Activated naive CD8-positive, alpha-beta T cell (primary cell): ENCODE measurements around the gene TBL1X.

ENCODE experiments used
- H3K27ac Mint-ChIP-seq: one replicate; pipeline ENCODE4 v1.8.0; 2021; ENCODE audit warnings: mixed read lengths
- H3K27me3 Mint-ChIP-seq: one replicate; pipeline ENCODE4 v1.8.0; 2021; ENCODE audit warnings: mixed read lengths
- H3K36me3 Mint-ChIP-seq: one replicate; pipeline ENCODE4 v1.8.0; 2021; ENCODE audit warnings: mixed read lengths
- H3K4me1 Mint-ChIP-seq: one replicate; pipeline ENCODE4 v1.8.0; 2021; ENCODE audit warnings: low read depth, mixed read lengths
- H3K4me3 Mint-ChIP-seq: one replicate; pipeline ENCODE4 v1.8.0; 2021; ENCODE audit warnings: mild to moderate bottlenecking, mixed read lengths
- H3K9me3 Mint-ChIP-seq: one replicate; pipeline ENCODE4 v1.8.0; 2021; ENCODE audit warnings: low read depth, mixed read lengths

Gene TBL1X

DNA sequence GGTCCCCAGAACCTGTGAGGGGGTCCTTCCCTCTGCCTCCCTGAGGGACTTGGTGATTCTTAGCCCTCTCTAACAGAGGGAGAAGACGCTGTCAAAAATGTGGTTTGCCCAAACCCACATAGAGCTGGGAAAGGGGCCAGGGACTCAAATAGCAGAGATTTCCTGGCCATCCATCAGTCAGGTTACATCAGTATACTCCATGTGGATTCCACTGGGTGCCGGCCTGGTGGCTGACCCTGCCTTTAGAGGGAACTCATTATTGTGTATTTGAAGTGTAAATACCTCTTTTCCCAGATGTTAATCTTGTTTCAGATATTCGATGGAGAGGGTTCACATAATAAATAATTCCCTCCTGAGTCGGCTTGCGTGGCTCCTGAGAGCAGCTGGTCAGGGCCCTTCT lies 130.3 kb downstream of the TBL1X start:
- Mint-ChIP-seq H3K27me3 (no peaks in the 10 kb centered on the region), H3K9me3 (no peaks in the 10 kb centered on the region), H3K27ac (no peak overlapping the region), H3K4me1 (peaks cover 6% of the 10 kb centered on the region), H3K4me3 (no peak overlapping the region), H3K36me3 (peaks cover 3% of the 10 kb centered on the region)

DNA sequence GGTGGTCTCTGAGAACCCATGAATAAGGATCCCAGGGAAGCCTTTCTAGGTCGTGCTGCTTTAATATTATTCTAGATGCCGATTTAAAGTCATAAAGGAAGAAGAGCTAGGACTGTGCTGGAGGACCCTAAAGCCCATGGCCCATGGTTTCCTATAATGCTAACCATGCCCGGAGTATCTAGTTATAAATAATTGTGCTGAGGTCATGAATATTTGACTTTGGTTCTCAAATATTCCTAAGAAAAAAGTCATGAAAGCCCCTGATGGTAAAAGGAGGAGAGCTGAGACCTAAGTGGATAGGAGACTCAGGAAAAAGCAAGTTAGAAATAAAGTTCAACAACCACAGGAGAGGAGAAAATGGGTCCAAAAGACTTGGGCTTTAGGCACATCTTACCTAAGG lies 132.0 kb downstream of the TBL1X start:
- Mint-ChIP-seq H3K4me1 (peaks cover 6% of the 10 kb centered on the region), H3K4me3 (no peak overlapping the region), H3K27me3 (no peaks in the 10 kb centered on the region), H3K27ac (no peak overlapping the region), H3K36me3 (peaks cover 3% of the 10 kb centered on the region), H3K9me3 (no peaks in the 10 kb centered on the region)

DNA sequence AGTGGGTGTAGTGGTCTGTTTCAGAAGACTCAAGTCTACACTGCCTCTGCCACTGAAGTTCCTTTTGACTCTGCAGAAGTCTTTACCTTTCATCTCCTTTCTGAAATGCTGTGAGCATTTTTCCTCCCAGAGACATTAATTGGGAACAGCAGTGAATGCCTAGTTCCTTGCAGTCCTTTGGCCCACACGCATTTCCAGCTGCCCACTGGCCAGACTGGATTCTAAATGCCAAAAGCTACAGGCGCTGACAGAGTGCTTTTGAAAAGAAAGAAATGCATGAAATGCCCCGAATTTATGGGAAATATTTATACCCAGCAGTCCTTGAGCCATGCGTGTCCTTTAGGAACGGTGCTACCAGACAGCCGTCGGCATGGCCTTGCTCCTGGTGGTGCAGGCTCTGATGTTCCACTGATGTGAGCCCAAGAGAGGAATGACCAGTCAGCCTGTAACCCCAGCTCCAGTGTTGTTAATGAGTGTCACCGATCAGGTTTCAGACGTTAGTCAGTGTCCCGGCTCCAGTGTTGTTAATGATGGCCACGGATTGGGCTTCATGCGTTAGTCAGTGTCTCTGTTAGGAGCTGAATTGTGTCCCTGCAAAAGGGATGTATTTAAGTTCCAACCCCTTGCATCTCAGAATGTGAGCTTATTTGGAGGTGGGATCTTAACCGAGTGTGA lies 132.6 kb downstream of the TBL1X start:
- no peaks in the 10 kb centered on the region for H3K9me3 Mint-ChIP-seq
- peaks cover 5% of the 10 kb centered on the region for H3K4me1 Mint-ChIP-seq
- H3K36me3 Mint-ChIP-seq = no peaks in the 10 kb centered on the region
- no peak overlapping the region for H3K4me3 Mint-ChIP-seq
- H3K27me3 Mint-ChIP-seq = no peaks in the 10 kb centered on the region
- no peak overlapping the region for H3K27ac Mint-ChIP-seq

DNA sequence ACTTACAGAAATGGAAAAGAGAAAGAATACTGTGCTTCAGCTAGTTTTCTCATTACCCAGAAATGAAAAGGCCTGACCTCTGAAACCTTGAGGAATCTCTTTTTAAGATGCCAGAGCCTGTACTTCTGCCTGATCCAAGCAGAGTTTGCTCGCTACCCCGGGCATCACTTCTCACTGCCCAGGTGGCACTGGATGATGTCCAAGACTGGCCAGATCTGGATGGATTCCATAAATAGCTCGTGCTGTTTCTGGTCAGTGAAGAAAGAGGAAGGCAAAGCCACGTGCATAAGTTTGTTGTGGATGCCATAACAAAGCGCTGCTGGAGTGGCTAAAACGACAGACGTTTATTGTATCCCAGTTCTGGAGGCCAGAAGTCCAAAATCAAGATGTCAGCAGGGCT lies 133.5 kb downstream of the TBL1X start:
- Mint-ChIP-seq H3K27me3 (no peaks in the 10 kb centered on the region), H3K27ac (no peak overlapping the region), H3K4me1 (peaks cover 5% of the 10 kb centered on the region), H3K9me3 (no peaks in the 10 kb centered on the region), H3K4me3 (no peak overlapping the region), H3K36me3 (no peaks in the 10 kb centered on the region)

DNA sequence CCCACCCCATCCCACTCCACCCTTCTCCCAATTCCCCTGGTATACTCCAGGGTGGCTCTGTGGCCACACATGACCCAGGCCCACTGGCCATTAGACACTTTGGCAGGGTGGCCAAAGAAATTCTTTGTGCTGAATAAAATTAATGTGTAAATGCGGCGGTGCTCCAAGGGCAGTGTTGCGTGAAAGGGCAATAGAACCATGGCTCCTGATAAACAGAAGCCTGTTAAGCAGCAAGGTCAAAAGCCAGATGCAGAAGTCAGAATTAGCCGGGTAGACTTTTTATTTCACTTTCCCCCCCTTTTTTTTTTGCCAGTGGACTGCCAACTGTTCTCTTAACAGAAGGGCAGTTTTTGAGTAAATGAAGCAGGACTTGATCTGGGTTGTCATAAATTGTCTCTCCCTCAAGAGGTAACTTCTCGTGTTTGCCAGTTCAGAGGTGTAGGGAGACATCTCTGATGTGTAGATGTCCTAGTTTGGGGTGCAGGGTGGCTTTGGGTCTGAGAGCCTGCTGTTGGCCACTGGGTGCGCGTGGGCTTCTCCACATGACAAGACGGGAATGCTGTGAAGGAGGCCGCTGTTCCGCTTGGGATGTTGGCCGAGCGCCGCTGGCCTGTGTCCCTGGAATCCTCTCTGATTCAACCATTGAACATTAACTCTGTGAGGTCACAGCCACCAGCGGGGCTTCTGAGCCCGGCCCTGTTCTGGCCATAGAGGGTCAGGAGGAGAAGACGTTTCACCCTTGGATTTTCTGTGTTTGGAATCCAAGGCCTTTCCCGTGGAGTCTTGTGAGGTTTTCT lies 139.5 kb downstream of the TBL1X start:
- H3K4me1 Mint-ChIP-seq = peaks cover 9% of the 10 kb centered on the region
- H3K27me3 Mint-ChIP-seq = no peaks in the 10 kb centered on the region
- H3K27ac Mint-ChIP-seq = no peak overlapping the region
- H3K36me3 Mint-ChIP-seq = no peaks in the 10 kb centered on the region
- H3K4me3 Mint-ChIP-seq = no peak overlapping the region
- H3K9me3 Mint-ChIP-seq = no peaks in the 10 kb centered on the region

DNA sequence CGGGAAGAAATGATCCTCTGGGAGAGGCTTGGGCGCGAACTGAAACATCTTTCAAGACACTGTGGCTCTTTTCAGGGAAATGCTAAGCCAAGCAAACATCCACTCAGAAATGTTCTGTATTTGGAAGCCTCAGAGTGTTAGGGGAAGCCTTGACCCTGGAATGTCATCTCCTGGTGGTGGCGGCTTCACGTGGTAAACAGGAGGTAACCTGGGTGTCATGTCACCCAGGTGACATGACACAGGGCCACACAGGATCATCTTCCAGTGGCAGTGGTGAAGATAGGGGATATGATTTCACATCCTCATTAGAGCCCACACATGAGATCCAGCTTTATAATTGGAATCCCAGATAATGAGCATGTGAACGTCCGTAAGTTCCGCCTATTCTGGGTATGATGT lies 140.0 kb downstream of the TBL1X start:
- H3K27me3 Mint-ChIP-seq = no peaks in the 10 kb centered on the region
- no peak overlapping the region for H3K4me3 Mint-ChIP-seq
- no peak overlapping the region for H3K27ac Mint-ChIP-seq
- no peaks in the 10 kb centered on the region for H3K9me3 Mint-ChIP-seq
- no peaks in the 10 kb centered on the region for H3K36me3 Mint-ChIP-seq
- H3K4me1 Mint-ChIP-seq = peaks cover 13% of the 10 kb centered on the region

DNA sequence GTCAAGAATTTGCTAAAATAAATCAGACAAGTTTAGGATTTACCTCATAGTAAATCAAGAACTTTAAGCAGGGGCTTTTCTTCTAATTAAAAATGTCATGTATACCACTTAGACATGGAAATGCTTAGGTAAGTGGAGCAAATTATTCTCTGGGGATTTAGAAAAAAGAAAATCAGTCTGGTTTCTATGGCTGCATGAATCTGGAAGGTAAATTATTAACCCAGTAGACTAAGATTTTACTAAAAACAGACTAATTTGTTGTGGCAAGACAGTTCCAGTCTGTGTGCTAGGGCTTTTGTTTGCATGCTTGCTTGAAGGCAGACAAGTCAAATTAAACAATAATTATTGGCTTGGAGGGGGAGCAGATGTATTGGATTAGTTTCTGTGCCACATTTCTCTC lies 140.6 kb downstream of the TBL1X start:
- Mint-ChIP-seq H3K36me3 (no peaks in the 10 kb centered on the region), H3K27ac (no peak overlapping the region), H3K4me1 (peaks cover 13% of the 10 kb centered on the region), H3K27me3 (no peaks in the 10 kb centered on the region), H3K4me3 (no peak overlapping the region), H3K9me3 (no peaks in the 10 kb centered on the region)

DNA sequence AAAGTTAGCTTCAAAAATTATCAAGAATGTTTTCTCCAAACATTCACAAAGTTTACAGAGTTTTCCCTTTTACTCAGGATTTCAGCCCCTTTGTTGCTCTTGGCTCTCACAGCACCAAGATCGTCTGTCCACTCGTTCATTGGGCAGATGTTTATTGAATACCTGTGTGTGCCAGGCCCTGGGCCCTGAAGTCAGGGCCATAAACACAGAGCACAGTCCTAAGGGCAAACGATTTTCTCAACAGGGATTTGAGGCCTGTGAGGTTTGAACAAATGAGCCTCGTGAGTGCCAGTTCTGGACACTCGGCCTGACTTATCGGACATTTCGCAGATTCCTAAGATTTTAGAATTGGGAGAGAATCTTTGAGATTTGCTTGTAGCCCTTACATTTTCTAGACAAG lies 142.1 kb downstream of the TBL1X start:
- H3K4me3 Mint-ChIP-seq = no peak overlapping the region
- no peaks in the 10 kb centered on the region for H3K27me3 Mint-ChIP-seq
- no peaks in the 10 kb centered on the region for H3K9me3 Mint-ChIP-seq
- no peak overlapping the region for H3K27ac Mint-ChIP-seq
- H3K4me1 Mint-ChIP-seq = peaks cover 13% of the 10 kb centered on the region
- H3K36me3 Mint-ChIP-seq = no peaks in the 10 kb centered on the region

DNA sequence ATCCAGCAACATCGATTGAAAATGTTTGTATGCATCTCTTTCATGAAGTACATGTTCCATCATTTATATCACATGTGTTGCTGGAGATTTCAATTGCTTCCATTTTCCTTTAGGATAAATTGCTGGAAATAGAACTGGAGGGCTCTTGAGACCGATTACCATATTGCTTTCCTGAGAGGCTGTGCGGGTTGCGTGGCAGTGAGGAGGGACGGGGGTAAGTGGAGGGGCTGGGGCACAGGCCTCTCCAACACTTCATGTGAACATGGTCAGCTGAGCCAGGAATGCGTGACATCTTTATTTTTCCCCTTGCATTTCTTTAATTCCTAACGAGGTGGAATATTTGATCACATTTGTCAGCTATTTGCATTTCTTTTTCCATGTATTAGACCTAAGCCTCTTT lies 144.6 kb downstream of the TBL1X start:
- no peaks in the 10 kb centered on the region for H3K36me3 Mint-ChIP-seq
- H3K9me3 Mint-ChIP-seq = no peaks in the 10 kb centered on the region
- no peaks in the 10 kb centered on the region for H3K27me3 Mint-ChIP-seq
- no peak overlapping the region for H3K4me3 Mint-ChIP-seq
- H3K27ac Mint-ChIP-seq = no peak overlapping the region
- peaks cover 12% of the 10 kb centered on the region for H3K4me1 Mint-ChIP-seq

DNA sequence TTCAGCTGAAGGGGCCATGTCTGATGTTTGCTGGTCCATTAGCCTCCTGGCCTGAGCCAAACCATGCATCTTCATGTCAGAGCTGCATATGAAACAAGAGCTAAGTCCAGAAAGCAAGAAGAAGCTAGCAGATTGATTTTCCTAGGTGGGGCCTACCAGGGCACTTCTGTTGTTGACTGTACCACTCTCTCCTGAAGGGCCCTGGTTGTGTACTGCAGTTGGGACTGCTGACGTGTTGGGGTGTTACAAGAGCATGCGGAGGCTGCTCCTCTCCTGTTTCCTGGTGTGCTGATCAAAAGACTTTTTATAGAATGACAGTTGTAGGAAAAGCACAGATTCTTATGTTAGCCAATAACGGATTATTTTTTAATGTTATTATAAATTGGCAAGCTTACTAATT lies 145.1 kb downstream of the TBL1X start:
- Mint-ChIP-seq H3K4me3 (no peak overlapping the region), H3K9me3 (no peaks in the 10 kb centered on the region), H3K36me3 (no peaks in the 10 kb centered on the region), H3K4me1 (peaks cover 12% of the 10 kb centered on the region), H3K27me3 (no peaks in the 10 kb centered on the region), H3K27ac (no peak overlapping the region)

DNA sequence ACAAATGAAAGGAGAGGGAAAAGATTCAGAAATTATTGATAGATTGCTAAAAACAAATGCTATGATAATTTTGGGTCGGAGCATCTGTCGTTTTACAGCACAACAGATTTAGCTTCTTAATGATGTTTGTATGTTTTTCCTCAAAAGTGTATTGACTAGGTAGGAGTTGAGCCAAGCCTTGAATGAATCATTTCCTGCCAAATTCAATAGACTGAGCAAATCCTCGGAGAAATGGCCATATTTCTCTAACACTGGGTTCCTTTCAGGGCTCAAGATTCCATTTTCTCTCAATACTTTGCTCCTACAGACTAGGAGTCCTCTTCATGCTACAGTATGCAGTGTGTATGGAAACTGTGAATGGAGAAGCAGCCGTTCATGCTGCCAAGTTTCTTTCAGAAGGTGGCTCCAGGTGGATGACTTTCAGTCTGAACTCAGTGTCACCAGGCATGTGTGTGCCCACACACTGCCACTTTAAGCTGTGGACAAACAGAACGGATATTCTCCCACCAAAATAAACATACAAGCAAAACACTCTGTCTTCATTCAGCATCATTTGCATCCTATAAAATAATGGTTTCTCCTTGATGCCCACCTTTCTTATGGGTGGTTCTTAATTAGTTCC lies 146.0 kb downstream of the TBL1X start:
- no peaks in the 10 kb centered on the region for H3K9me3 Mint-ChIP-seq
- H3K4me3 Mint-ChIP-seq = no peak overlapping the region
- no peaks in the 10 kb centered on the region for H3K36me3 Mint-ChIP-seq
- peaks cover 12% of the 10 kb centered on the region for H3K4me1 Mint-ChIP-seq
- H3K27me3 Mint-ChIP-seq = no peaks in the 10 kb centered on the region
- H3K27ac Mint-ChIP-seq = no peak overlapping the region

DNA sequence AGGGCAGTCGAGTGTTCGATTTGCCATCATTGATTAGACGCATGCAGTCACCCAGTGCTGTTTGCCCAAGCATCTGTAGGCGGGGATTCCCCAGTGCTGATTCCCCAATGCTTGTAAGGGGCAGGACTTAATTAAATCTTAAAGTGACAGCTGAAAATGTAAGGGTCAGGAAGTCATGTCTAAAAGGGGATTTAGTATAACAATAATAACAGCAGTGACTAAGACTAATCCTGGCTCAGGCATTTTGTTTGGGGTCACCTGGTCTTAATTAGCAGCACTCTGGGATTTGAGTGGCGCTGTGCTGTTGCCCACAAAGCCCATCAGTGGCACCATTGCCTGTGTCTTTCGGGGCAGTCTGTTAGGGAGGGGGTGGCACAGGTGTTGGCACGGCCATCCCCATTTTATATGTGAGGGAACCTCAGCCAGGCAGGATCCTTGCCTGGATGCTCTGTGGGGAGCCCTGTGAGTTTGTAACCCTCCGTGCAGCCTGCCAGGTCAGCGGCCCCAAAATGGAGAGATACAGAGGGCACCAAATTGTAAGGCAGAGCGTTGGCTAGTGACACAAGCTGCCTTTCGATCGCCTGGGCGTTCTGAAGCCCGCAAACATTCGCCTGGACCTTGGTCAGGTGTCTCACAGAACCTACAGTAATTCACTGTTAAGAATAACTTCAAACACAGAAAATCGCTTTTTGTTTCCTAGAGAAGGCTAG lies 146.7 kb downstream of the TBL1X start:
- H3K27me3 Mint-ChIP-seq = no peaks in the 10 kb centered on the region
- no peak overlapping the region for H3K4me3 Mint-ChIP-seq
- peaks cover 12% of the 10 kb centered on the region for H3K4me1 Mint-ChIP-seq
- no peak overlapping the region for H3K27ac Mint-ChIP-seq
- no peaks in the 10 kb centered on the region for H3K9me3 Mint-ChIP-seq
- H3K36me3 Mint-ChIP-seq = no peaks in the 10 kb centered on the region

DNA sequence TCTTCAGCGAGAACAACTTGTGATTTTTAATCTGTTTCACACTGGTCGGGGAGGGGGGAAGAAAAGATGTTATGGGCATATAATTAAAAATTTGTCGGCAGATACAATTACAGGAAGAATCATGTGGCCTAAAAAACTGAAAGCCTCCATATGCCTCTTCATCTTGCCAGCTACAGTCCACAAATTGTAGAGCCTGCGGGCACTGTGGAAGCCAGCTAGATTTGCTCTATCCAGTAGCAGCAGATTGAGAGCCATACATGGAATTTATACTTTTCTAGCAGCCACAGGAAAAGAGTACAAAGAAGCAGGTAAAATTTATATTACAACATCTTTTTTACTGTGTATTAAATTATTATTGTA lies 147.3 kb downstream of the TBL1X start:
- no peak overlapping the region for H3K27ac Mint-ChIP-seq
- H3K36me3 Mint-ChIP-seq = no peaks in the 10 kb centered on the region
- no peaks in the 10 kb centered on the region for H3K9me3 Mint-ChIP-seq
- no peak overlapping the region for H3K4me3 Mint-ChIP-seq
- H3K4me1 Mint-ChIP-seq = peaks cover 12% of the 10 kb centered on the region
- no peaks in the 10 kb centered on the region for H3K27me3 Mint-ChIP-seq

DNA sequence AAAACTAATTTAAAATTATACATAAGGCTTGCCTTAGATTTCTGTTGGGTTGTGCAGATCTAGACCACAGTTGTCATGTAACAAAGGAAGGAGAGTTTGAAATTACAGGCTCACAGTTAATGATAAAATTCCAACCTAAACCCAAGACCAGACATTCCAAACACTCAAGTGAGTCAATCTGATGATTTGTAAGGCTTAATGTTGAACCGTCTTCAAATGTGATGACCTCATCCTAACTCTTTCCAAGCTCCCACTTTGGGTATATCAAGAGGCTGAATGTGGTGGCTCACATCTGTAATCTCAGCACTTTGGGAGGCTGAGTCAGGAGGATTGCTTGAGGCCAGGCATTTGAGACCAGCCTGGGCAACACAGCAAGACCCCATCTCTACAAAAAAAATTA lies 149.2 kb downstream of the TBL1X start:
- no peaks in the 10 kb centered on the region for H3K27me3 Mint-ChIP-seq
- H3K4me1 Mint-ChIP-seq = peaks cover 11% of the 10 kb centered on the region
- no peaks in the 10 kb centered on the region for H3K36me3 Mint-ChIP-seq
- H3K27ac Mint-ChIP-seq = no peak overlapping the region
- no peak overlapping the region for H3K4me3 Mint-ChIP-seq
- H3K9me3 Mint-ChIP-seq = no peaks in the 10 kb centered on the region

DNA sequence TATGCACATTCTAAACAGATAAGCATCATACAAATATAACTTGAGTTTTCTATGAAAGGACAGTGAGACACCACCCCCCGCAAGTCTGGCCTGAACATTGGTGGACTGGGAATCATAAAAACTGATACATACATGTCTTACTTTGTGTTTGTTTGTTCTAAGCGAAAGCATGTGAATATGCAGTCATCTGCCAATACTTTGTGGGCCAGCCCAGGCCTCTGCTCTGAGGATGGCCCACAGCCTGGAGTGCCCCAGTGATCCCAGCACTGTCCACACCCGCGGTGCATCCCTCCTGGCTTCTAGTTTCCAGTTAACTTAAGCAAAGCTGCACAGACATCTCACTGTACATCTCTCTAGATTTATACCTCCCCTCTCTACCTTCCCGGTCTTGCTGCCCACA lies 154.3 kb downstream of the TBL1X start:
- H3K27me3 Mint-ChIP-seq = no peaks in the 10 kb centered on the region
- no peak overlapping the region for H3K27ac Mint-ChIP-seq
- peaks cover 5% of the 10 kb centered on the region for H3K36me3 Mint-ChIP-seq
- H3K9me3 Mint-ChIP-seq = no peaks in the 10 kb centered on the region
- H3K4me1 Mint-ChIP-seq = peaks cover 40% of the 10 kb centered on the region
- no peak overlapping the region for H3K4me3 Mint-ChIP-seq
